Measurements from ENCODE around the gene RAX2.
"Not testable (repeated sequence)": the region's sequence is repeated elsewhere in the genome, so short reads cannot be mapped to it uniquely, and the experiment has no call there.

RAX2 gene

DNA sequence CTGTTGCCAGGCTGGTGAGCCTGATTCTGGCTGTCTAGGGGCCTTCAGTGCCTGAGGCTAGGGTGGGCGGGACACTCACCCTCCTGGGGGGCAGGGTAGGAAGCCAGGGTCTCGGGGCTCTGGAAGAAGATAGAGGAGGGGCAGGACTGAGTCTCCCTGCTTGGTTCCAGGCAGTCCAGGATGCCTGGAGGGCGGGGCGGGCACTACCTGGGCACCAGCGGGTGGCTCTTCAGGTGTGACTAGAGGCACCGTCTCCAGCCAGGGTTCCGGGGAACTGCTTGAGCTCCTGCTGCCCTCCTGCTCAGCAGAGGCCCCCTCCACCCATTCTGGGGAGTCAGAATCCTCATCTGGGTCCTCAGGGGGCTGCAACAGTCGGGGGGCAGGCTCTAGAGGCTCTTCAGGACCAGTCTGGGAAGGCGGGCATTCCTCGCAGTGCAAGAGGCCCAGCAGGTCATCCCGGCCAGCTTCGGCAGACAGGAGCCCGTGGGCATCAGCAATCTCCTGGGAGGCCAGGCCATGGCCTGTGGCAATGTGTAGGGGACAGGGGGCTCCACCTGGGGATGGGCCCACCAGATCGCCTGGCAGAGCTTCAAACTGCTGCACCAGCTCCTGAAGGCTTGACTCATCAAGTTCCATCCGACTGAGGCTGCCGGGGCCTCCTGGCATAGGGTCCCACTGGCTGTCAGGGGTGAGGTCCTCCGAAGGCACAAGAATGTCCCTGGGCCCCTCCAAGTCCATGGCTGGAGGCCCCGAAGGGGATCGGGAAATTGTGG is 12.4 kb downstream of the RAX2 start:
- peaks cover 11% of the 10 kb centered on the region for H3K79me2 ChIP-seq (ENCODE audit: control insufficient read depth, insufficient read depth, low read length, unreplicated experiment)
- H2AFZ ChIP-seq (ENCODE audit: low read length, unreplicated experiment): no peak overlapping the region
- peaks cover 2% of the 10 kb centered on the region for H3K4me1 ChIP-seq (ENCODE audit: control insufficient read depth, insufficient read depth, low read length, unreplicated experiment)
- H3K27me3 ChIP-seq (ENCODE audit: insufficient read depth, low read length): no peaks in the 10 kb centered on the region
- H3K36me3 ChIP-seq (ENCODE audit: insufficient read depth, low read length): no peaks in the 10 kb centered on the region
- H3K4me3 ChIP-seq (ENCODE audit: low read depth, low read length): no peak overlapping the region
- H3K27ac ChIP-seq (ENCODE audit: low read depth, low read length): no peak overlapping the region

DNA sequence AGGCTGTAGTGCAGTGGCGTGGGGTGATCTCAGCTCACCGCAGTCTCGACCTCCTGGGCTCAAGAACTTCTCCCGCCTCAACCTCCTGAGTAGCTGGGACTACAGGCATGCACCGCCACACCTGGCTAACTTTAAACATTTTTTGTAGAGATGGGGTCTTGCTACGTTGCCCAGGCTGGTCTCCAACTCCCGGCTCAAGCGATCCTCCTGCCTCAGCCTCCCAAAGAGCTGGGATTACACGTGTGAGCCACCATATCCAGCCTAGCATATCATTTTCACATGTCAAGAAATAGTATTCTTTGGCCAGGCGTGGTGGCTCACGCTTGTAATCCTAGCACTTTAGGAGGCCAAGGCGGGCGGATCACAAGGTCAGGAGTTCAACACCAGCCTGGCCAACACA is 13.7 kb downstream of the RAX2 start:
- H3K27ac ChIP-seq (ENCODE audit: low read depth, low read length); H3K4me3 ChIP-seq (ENCODE audit: low read depth, low read length); H3K27me3 ChIP-seq (ENCODE audit: insufficient read depth, low read length); H3K36me3 ChIP-seq (ENCODE audit: insufficient read depth, low read length); H3K4me1 ChIP-seq (ENCODE audit: control insufficient read depth, insufficient read depth, low read length, unreplicated experiment); H2AFZ ChIP-seq (ENCODE audit: low read length, unreplicated experiment): not testable (repeated sequence)
- peaks cover 11% of the 10 kb centered on the region for H3K79me2 ChIP-seq (ENCODE audit: control insufficient read depth, insufficient read depth, low read length, unreplicated experiment)

DNA sequence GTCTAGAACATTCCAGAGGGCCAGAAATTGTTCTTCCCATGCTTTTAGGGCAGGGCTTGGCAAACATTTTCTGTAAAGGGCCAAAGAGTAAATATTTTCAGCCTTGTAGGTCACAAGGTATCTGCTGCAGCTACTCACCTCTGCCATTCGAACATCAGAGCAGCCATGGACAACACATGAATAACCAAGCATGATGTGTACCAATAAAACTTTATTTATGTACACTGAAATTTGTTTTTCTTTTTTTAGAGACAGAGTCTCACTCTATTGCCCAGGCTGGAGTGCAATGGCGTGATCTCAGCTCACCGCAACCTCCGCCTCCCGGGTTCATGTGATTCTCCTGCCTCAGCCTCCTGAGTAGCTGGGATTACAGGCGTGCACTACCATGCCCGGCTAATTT is 14.3 kb downstream of the RAX2 start:
- not testable (repeated sequence) for H3K4me1 ChIP-seq (ENCODE audit: control insufficient read depth, insufficient read depth, low read length, unreplicated experiment); H3K27ac ChIP-seq (ENCODE audit: low read depth, low read length); H2AFZ ChIP-seq (ENCODE audit: low read length, unreplicated experiment); H3K36me3 ChIP-seq (ENCODE audit: insufficient read depth, low read length); H3K4me3 ChIP-seq (ENCODE audit: low read depth, low read length); H3K27me3 ChIP-seq (ENCODE audit: insufficient read depth, low read length)
- peaks cover 11% of the 10 kb centered on the region for H3K79me2 ChIP-seq (ENCODE audit: control insufficient read depth, insufficient read depth, low read length, unreplicated experiment)

DNA sequence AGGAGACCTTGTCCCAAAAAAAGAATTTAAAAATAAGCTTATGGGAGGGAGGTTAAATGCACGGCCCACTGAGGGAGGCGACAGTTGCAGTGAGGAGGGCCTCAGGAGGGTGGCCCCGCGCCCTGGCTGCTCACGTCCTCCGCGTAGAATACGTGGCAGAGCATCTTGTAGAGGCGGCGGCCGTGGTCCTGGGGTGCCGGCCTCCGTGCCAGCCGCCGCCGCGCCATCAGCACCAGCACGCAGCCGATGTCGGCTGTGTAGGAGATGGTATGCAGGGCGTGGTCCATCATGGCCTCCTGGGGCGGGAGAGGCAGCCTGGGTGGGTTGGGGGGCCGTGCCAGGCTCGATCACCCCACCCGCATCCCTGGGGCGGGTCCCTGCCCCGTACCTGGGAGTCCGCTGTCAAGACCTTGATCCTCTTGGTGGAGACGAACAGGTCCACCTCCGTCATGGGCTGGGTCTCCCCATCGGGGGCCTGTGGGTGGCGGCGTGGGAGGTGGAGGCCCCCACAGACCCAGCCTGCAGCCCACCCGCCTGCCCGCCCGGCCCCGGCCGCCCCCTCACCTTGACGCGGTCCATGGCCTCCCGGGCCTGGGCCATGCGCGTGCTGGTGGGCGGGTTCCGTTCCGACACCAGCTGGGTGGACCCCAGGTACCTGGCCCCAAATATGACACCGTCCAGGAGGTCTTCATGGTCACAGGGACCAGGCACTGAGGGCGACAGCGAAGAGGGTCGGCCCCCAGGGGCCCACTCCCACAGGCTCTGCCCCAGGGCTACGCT is 18.2 kb downstream of the RAX2 start:
- H2AFZ ChIP-seq (ENCODE audit: low read length, unreplicated experiment): no peak overlapping the region
- no peak overlapping the region for H3K4me3 ChIP-seq (ENCODE audit: low read depth, low read length)
- no peaks in the 10 kb centered on the region for H3K36me3 ChIP-seq (ENCODE audit: insufficient read depth, low read length)
- no peaks in the 10 kb centered on the region for H3K79me2 ChIP-seq (ENCODE audit: control insufficient read depth, insufficient read depth, low read length, unreplicated experiment)
- no peaks in the 10 kb centered on the region for H3K4me1 ChIP-seq (ENCODE audit: control insufficient read depth, insufficient read depth, low read length, unreplicated experiment)
- no peaks in the 10 kb centered on the region for H3K27me3 ChIP-seq (ENCODE audit: insufficient read depth, low read length)
- no peak overlapping the region for H3K27ac ChIP-seq (ENCODE audit: low read depth, low read length)

DNA sequence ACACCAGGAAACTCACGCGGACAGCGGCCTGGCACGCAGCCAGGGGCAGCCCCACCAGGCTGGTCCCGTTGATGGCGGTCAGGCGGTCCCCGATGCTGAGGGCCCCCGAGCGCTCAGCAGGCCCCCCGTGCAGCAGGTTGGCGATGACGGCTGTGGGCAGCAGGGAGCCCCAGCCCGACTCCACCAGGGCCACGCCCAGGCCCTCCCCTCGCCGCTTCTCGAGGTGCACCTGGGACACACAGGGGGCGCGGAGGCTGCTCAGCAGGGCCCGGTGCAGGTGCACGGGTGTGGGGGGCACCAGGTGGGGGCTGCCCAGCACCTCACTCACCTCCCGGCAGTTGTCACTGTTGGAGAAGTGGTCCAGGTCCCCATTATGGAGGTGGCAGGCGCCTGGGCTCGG is 19.5 kb downstream of the RAX2 start:
- H2AFZ ChIP-seq (ENCODE audit: low read length, unreplicated experiment): no peak overlapping the region
- no peaks in the 10 kb centered on the region for H3K79me2 ChIP-seq (ENCODE audit: control insufficient read depth, insufficient read depth, low read length, unreplicated experiment)
- H3K27me3 ChIP-seq (ENCODE audit: insufficient read depth, low read length): no peaks in the 10 kb centered on the region
- no peaks in the 10 kb centered on the region for H3K4me1 ChIP-seq (ENCODE audit: control insufficient read depth, insufficient read depth, low read length, unreplicated experiment)
- no peak overlapping the region for H3K27ac ChIP-seq (ENCODE audit: low read depth, low read length)
- no peak overlapping the region for H3K4me3 ChIP-seq (ENCODE audit: low read depth, low read length)
- H3K36me3 ChIP-seq (ENCODE audit: insufficient read depth, low read length): no peaks in the 10 kb centered on the region

DNA sequence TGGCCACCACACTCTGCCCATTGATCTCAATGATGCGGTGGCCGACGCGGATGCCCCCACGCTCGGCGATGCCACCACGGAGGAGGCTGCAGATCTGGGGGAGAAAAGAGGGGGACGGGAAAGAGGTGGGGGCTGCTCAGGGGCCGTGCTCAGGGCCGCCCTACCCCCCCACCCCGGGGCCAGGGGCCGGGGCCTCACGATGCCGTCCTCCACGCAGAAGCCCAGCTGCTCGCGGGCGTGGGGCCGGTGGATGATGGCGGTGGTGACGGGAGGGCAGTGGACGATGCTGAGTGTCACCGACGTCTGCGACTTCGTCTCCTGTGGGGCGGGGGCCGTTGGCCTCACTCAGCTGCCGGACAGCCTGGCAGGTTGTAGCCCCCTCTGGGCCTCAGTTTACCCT is 20.8 kb downstream of the RAX2 start:
- H3K36me3 ChIP-seq (ENCODE audit: insufficient read depth, low read length): no peaks in the 10 kb centered on the region
- no peaks in the 10 kb centered on the region for H3K27me3 ChIP-seq (ENCODE audit: insufficient read depth, low read length)
- no peak overlapping the region for H3K4me3 ChIP-seq (ENCODE audit: low read depth, low read length)
- no peak overlapping the region for H3K27ac ChIP-seq (ENCODE audit: low read depth, low read length)
- H3K4me1 ChIP-seq (ENCODE audit: control insufficient read depth, insufficient read depth, low read length, unreplicated experiment): no peaks in the 10 kb centered on the region
- H2AFZ ChIP-seq (ENCODE audit: low read length, unreplicated experiment): no peak overlapping the region
- no peaks in the 10 kb centered on the region for H3K79me2 ChIP-seq (ENCODE audit: control insufficient read depth, insufficient read depth, low read length, unreplicated experiment)

DNA sequence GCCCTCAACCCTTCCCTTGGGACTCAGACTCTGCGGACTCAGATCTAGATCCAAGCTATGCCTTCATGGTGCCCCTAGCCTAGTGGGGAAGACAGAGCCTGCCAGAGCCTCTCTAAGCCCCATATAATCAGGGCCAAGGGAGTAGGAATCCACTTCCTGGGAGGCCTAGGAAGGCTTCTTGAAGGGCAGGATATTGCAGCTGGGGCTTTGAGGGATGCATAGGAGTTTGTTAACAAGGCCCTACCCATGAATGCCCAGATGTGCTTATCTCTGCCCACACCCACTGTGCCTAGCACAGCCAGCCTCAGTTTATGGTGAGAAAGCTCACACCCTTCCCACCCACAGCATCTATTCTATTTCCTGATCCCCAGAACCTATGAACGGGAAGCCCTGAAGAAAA is 21.8 kb downstream of the RAX2 start:
- H3K79me2 ChIP-seq (ENCODE audit: control insufficient read depth, insufficient read depth, low read length, unreplicated experiment): no peaks in the 10 kb centered on the region
- H3K36me3 ChIP-seq (ENCODE audit: insufficient read depth, low read length): no peaks in the 10 kb centered on the region

DNA sequence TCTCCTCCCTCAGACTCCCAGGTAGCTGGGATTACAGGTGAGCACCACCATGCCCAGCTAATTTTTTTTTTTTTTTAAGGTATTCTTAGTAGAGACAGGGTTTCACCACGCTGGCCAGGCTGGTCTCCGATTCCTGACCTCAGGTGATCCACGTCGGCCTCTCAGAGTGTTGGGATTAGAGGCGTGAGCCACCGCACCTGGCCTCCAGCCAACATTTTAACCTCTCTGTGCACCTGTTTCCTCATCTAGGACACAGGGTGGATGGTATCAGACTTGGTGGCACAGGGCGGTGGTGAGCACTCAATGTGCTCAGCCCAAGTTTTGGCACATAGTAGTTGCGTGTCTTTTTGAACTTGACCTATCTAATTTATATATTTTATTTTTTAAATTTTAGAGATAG is 23.1 kb downstream of the RAX2 start:
- H3K27me3 ChIP-seq (ENCODE audit: insufficient read depth, low read length): no peaks in the 10 kb centered on the region
- H3K36me3 ChIP-seq (ENCODE audit: insufficient read depth, low read length): no peaks in the 10 kb centered on the region
- H3K4me3 ChIP-seq (ENCODE audit: low read depth, low read length): no peak overlapping the region
- H3K27ac ChIP-seq (ENCODE audit: low read depth, low read length): no peak overlapping the region
- no peaks in the 10 kb centered on the region for H3K79me2 ChIP-seq (ENCODE audit: control insufficient read depth, insufficient read depth, low read length, unreplicated experiment)
- H3K4me1 ChIP-seq (ENCODE audit: control insufficient read depth, insufficient read depth, low read length, unreplicated experiment): no peaks in the 10 kb centered on the region
- no peak overlapping the region for H2AFZ ChIP-seq (ENCODE audit: low read length, unreplicated experiment)

More for the DNA sequence above, 21.8 kb downstream of the RAX2 start:
- no peak overlapping the region for H2AFZ ChIP-seq (ENCODE audit: low read length, unreplicated experiment)
- H3K27me3 ChIP-seq (ENCODE audit: insufficient read depth, low read length): no peaks in the 10 kb centered on the region
- H3K27ac ChIP-seq (ENCODE audit: low read depth, low read length): no peak overlapping the region
- no peaks in the 10 kb centered on the region for H3K4me1 ChIP-seq (ENCODE audit: control insufficient read depth, insufficient read depth, low read length, unreplicated experiment)
- no peak overlapping the region for H3K4me3 ChIP-seq (ENCODE audit: low read depth, low read length)

DNA sequence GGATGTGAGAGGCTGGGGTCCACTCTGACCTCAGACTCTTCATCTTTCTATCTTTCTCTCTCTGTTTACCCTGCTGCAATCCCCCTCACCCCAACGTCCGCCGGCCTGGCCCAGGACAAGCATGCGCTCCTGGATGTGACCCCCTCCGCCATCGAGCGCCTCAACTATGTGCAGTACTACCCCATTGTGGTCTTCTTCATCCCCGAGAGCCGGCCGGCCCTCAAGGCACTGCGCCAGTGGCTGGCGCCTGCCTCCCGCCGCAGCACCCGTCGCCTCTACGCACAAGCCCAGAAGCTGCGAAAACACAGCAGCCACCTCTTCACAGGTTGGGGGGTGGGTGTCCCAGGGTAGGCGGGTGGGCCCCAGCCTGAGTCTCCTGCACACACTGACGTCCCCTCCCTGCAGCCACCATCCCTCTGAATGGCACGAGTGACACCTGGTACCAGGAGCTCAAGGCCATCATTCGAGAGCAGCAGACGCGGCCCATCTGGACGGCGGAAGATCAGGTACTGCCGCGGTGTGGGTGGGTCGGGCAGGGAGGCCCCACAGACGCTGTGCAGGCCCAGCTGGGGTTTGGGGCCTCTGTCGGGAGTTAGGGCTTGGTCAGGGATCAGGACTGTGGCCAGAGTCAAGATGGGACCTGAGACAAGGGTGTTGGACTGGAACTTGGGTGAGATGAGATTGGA is 25.5 kb downstream of the RAX2 start:
- Histone ChIP-seq H3K36me3 (ENCODE audit: insufficient read depth, low read length) (no peaks in the 10 kb centered on the region), H3K4me1 (ENCODE audit: control insufficient read depth, insufficient read depth, low read length, unreplicated experiment) (no peaks in the 10 kb centered on the region), H3K27me3 (ENCODE audit: insufficient read depth, low read length) (no peaks in the 10 kb centered on the region), H3K79me2 (ENCODE audit: control insufficient read depth, insufficient read depth, low read length, unreplicated experiment) (no peaks in the 10 kb centered on the region), H3K27ac (ENCODE audit: low read depth, low read length) (no peak overlapping the region), H3K4me3 (ENCODE audit: low read depth, low read length) (no peak overlapping the region), H2AFZ (ENCODE audit: low read length, unreplicated experiment) (no peak overlapping the region)

DNA sequence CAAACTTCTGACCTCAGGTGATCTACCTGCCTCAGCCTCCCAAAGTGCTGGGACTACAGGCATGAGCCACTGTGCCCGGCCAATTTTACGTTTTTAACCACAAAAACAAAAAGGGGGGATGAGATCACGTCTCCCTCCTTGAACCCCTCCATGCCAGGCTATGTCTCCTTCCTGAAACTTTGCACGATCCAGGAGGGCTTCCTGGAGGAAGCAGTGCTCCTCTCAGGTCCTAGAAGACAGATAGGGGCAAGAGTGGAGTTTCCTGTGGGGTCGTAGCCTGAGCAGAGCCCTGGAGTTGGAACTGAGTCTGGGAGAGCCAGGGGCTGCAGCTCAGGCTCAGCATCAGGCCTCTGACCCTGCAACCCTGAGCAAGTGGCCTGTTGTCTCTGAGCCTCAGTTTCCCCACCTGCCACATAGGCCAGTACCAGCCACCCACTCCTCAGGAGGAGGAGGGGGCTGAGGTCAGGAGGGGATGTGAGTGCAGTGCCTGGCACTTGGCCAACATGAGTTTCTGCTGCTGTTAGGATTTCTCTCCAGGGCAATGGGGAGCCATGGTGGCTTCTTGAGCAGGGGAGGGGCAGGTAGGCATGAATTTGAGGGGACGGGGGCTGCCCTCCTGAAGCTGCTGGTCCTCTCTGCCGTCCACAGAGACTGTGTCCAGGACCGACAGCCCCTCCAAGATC is 26.5 kb downstream of the RAX2 start:
- Histone ChIP-seq H3K36me3 (ENCODE audit: insufficient read depth, low read length) (no peaks in the 10 kb centered on the region), H3K4me3 (ENCODE audit: low read depth, low read length) (no peak overlapping the region), H3K27ac (ENCODE audit: low read depth, low read length) (no peak overlapping the region), H3K79me2 (ENCODE audit: control insufficient read depth, insufficient read depth, low read length, unreplicated experiment) (no peaks in the 10 kb centered on the region), H3K4me1 (ENCODE audit: control insufficient read depth, insufficient read depth, low read length, unreplicated experiment) (no peaks in the 10 kb centered on the region), H2AFZ (ENCODE audit: low read length, unreplicated experiment) (no peak overlapping the region), H3K27me3 (ENCODE audit: insufficient read depth, low read length) (no peaks in the 10 kb centered on the region)

All from ACC112 (cell line).